Limb (tissue), 2 donors: ENCODE data around the gene SMARCA1.

Experiments used
- DNase-seq, 2 donors: peaks; one replicate each; pipeline ENCODE4 v3.0.0-alpha.2; 2016; ENCODE audit errors: extremely low spot score in 2 of 2

SMARCA1 gene

GRCh38 chrX:129452523-129452922, 70.8 kb downstream of the SMARCA1 start:
- DNase-seq = no peak

- no peak for DNase-seq
Measured at GRCh38 chrX:129450123-129450522, 73.2 kb downstream of the SMARCA1 start.

- no peak for DNase-seq
Measured at GRCh38 chrX:129449148-129449547, 74.1 kb downstream of the SMARCA1 start.

GRCh38 chrX:129445436-129445835, 77.9 kb downstream of the SMARCA1 start:
- DNase-seq = no peak

GRCh38 chrX:129433945-129434344, 89.3 kb downstream of the SMARCA1 start:
- DNase-seq = no peak

- no peak for DNase-seq
Measured at GRCh38 chrX:129433461-129433860, 89.8 kb downstream of the SMARCA1 start.

- DNase-seq = no peak
Measured at GRCh38 chrX:129427267-129427666, 96.0 kb downstream of the SMARCA1 start.

- DNase-seq = no peak
Measured at GRCh38 chrX:129423191-129423590, 100.1 kb downstream of the SMARCA1 start.

- no peak for DNase-seq
Measured at GRCh38 chrX:129404670-129405008, 118.7 kb downstream of the SMARCA1 start.

GRCh38 chrX:129403974-129404669, 119.2 kb downstream of the SMARCA1 start:
- no peak for DNase-seq
